Fibroblast of mammary gland (primary cell): ENCODE measurements around the gene TOM1L2.

Source experiments
- DNase-seq: peaks from one replicate; pipeline ENCODE4 v3.0.0-alpha.2; 2010; ENCODE audit warnings: low read depth
- H3K4me3 ChIP-seq: 2 replicates; pipeline ENCODE4 v1.5.1; 2011; ENCODE audit warnings: low read depth, mild to moderate bottlenecking, low read length, moderate library complexity; ENCODE audit not compliant: control insufficient read depth
- TF ChIP-seq, protein P1 (sequence below): conservative IDR thresholded peaks from 2 replicates; pipeline ENCODE4 v1.5.1; 2011; ENCODE audit warnings: low read depth, low read length, inconsistent platforms; ENCODE audit not compliant: control insufficient read depth, insufficient read depth

TOM1L2 gene

DNA sequence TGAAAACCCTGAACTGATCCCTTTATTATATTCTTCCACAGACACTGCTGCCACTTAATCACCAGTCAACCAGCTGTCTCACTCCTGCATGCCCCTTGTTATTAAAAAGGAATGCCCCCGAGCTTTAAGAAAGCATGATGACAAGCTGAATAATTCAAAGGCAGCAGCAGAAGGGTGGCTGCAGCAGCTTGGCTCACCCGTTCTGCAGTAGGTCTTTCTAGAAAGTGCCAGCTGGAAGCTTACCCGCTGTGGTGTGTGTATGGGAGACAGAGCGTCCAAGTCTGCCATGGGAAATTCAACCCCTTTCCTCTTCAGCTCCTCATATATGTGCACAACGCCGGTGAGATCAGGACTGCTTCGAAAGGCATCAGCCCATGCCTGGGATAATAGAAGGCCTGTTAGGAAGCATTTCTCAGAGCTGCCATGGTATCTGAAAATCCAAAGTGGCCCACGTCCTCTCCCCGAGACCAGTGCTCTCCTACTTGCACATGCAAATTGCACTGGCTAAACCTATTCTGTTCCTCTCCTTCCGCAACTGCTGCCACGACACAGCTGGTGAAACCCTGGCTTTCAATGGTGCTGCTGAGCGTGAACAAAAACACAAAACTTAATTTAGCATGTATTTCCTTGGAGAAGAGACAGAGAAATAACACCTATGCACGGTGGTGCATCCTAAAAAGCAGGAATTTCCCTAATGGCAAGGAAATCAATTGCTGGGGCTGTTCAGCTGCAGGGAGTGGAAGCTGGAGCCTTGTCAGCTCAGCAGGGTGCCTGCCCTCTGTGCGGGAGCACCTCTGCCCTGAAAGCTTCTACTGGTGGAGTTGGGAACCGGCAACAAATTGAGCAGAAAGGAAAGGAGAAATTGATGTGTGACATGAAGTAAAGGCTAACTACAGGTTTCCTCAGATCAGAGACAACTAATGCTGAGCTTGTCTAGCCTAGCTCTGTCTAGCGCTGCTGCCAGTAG is 87.5 kb downstream of the TOM1L2 start:
- no peak overlapping the region for H3K4me3 ChIP-seq
- DNase-seq: no peak

DNA sequence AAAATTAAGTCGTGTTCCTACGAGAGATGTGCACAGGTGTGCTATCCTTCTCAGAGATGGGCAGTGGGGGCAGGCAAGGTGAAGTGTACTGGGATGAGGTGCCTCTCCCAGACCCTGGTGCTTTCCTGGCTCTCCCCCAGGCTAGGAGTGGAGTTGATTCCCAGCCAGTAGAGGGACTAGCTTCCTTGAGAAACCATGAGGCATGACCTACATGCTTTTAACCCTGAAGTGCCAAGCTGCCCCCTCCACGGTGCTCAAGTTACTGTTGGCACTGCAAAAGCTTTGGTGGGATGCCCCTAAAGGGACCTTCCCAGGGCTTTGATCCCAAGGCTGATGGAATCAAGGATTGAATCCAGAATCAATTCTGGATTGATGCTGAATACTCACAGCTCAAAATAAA is 88.4 kb downstream of the TOM1L2 start:
- H3K4me3 ChIP-seq: no peak overlapping the region
- TF ChIP-seq, protein P1, sequence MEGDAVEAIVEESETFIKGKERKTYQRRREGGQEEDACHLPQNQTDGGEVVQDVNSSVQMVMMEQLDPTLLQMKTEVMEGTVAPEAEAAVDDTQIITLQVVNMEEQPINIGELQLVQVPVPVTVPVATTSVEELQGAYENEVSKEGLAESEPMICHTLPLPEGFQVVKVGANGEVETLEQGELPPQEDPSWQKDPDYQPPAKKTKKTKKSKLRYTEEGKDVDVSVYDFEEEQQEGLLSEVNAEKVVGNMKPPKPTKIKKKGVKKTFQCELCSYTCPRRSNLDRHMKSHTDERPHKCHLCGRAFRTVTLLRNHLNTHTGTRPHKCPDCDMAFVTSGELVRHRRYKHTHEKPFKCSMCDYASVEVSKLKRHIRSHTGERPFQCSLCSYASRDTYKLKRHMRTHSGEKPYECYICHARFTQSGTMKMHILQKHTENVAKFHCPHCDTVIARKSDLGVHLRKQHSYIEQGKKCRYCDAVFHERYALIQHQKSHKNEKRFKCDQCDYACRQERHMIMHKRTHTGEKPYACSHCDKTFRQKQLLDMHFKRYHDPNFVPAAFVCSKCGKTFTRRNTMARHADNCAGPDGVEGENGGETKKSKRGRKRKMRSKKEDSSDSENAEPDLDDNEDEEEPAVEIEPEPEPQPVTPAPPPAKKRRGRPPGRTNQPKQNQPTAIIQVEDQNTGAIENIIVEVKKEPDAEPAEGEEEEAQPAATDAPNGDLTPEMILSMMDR: no peak
- DNase-seq: no peak

More for the DNA sequence above, 87.5 kb downstream of the TOM1L2 start:
- TF ChIP-seq, protein P1: no peak

DNA sequence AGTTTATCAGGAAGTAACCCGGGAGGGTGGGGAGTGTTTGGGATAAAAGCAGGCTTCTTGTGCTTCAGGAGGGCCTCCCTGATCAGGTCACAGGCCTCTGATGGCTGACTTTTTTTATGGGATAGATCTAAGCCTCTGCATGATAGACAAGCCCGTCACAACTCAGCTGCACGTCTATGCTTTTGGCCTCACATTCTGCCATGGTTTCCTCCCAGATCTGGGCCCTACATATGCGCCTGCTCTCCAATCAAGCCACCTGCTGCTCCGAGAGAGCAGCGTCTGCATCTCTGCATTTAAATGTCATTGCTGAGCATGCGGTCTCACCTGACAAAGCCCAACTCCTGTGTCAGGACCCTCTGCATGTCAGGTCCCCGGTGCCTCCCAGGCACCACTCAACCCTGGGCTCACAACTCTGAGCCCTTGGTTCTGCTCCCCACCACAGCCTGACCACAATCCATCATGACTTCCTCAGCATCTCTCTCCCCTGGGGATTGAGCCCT is 90.1 kb downstream of the TOM1L2 start:
- H3K4me3 ChIP-seq: no peak overlapping the region
- TF ChIP-seq, protein P1: no peak
- DNase-seq: no peak

DNA sequence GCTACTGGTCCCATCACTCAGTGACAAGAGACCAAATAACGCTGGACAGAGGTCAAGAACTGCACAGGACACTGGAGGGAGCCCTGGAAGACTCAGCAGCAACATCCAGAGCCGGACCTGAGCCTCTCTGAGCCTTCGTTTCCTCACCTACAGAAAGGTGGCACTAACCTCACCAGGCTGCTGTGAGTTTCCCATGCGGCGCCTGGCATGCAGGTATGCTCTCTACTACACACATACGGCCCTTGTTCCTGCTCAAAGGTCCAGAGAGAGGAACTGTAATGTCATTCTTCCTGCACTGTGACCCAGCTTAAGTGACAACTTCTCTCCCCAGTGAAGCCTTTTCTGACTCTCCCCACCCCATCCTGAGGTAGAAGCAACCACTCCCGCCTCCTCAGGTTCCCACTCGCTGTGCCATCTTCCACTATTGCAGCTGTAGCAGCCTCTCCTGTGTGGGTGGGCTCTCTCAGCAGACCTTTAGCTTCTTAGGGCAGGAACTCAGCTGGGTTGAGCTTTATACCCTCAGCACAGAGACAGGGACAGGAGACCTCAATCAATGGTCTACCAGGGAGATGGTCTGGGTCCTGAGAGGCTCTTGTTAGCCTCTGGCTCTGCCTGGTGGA is 91.5 kb downstream of the TOM1L2 start:
- TF ChIP-seq, protein P1: no peak
- DNase-seq: no peak
- H3K4me3 ChIP-seq: no peak overlapping the region

DNA sequence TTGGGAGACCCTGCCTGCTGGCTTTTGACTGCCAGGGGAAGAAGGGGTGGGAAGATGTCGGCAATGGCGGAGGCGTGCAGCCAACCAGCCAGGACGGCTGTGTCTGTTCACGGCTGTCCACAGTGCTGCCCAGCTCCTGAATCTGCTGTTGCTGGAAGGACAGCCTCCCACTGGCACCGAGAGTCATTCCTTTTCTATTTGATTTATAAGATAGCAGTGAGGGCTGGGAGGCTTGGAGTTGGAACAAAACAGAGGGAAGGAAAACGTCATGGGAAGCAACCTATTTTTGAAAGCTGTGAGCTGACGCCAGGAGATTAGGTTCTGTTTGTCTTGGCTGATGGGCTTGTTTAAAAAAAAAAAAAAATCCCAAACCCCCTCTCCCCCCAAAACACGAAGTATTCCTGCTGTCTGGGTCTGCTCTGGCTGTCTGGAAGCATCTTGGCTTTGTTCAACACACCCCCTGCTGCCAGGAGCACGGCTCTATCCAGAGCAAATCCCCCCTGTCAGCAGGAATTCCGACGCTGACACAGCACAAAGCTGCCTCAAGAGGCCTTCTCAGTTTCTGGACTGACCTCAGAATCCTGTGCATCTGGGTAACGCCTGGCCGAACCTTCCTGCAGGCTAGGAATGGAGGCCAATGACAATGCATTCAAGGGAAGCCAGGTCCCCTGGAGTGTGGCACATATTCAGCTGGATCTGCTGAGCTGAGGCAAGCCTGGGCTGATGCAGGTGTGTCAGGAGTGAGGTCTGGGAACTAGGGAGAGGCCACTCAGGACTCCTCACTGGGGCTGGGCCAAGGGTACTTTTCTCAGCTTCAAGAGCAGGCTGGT is 94.5 kb downstream of the TOM1L2 start:
- no peak overlapping the region for H3K4me3 ChIP-seq
- TF ChIP-seq, protein P1: no peak
- DNase-seq: peak; percentile 85

DNA sequence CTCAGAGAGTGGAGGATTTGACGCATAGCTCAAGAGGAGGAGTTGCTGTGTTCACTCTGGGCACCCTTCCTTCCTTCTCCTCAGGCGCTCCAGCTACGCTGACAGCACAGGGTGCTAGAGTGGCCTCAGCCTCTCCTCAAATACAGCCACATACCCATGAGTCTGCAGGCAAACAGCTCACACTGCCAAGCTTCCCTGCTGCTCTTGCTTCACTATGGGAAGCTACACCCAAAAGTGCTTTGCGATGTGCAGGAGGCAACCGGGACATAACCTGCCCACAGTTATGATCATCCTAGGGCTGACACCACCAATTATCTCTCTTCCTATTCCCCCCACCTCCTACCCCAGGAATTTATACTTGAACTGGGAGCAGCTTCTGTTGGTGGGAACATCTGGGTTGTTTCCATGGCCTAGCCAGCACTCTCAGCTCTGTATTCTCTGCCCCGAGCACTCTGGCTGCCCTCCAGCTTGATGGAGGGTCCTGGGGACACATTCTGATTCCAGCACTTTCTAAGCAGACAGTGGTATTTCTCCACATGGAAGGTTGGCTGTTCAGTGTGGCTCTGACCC is 95.2 kb downstream of the TOM1L2 start:
- TF ChIP-seq, protein P1: no peak
- H3K4me3 ChIP-seq: no peak overlapping the region
- peak; percentile 47 for DNase-seq
